GM19238 (cell line): ENCODE measurements around the gene CCDC12.

Experiments
- DNase-seq: peaks from one replicate; pipeline ENCODE4 v3.0.0; 2011; ENCODE audit warnings: low spot score; ENCODE audit not compliant: insufficient read length

The CCDC12 gene

DNA sequence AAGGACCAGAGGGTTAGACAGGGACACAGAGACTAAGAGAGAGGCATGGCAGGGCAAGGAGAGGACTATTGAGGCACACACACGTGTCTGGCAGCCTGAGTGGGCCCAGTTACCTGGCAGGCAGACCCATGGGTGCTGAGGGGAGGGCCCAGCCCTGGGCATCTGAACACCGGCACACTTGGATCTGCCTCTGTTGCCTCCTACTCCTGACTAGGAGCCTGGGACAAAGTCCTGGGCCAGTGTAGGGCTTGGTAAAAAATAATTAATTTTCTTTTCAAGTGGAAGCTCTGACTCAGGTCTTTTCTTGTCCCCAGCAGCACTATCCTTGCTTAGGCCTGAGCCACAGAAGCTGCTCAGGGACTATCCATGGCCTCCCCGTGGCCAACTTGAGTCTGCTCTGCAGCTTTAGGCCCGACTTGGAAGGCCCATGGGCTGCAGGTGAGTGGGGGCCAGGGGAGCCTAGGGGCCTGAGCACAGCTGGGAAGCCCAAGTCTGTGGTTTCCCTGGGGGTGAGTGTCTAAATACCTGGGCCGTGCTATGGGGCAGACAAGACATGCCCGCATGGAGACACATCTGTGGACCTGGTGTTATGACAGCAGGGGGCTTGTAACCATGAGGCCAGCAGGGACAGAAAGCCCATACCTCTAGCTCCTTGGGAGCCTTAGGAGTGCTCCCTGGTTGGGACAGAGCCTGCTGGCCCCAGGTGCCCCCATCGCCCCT, 99.0 kb downstream of the CCDC12 start, which contains the start of gene PTH1R:
Gene PTH1R (plus strand): TSS at position 316 of the 720 bp plus-strand sequence. CDS start 5,839 bp downstream, outside the sequence.
- no peak for DNase-seq

DNA sequence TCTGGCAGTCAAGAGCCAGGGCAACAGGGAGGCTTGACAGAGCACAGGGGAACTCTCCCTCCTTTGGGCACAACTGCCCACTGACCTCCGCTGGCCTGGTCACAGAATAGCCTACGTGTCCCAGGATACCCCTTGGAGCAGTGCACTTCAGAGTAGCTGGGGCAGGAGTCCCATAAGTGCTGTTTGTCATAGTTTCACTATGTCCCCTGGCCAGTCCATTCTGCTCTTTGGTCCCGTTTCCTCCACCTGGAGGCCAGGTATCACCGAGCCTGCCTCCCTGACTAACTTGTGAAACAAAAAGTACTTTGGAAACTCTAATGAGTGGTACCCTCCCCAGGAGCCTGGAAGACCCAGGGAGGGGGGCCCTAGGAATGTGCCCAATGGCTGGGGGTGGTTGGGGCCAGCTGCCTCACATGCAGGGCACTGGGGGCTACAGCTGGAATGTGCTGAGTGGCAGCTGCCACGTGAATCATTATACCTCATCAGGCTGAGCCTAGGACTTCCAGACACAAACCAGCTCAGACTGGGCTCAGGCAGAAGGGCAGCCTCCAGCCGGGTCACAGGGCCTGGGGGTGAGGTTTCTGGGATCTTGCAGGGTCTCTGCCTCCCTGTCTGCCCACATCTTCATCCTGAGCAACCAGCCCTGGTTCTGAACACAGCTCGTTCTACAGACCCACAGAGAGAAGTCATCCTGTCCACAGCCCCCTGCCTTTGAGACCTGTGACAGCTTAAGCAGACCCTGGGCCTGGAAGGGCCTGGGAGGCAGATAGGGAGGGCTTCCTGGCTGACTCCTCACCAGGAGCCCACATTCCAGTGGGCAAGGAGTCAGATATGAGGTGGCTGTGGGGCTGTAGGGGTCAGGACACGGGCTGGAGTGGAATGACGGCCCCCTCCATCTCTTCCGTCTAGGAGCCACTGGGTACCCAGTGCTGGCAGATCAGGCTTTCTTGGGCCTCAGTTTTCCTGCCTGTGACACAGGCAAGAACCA, 99.9 kb downstream of the CCDC12 start:
- DNase-seq: no peak

DNA sequence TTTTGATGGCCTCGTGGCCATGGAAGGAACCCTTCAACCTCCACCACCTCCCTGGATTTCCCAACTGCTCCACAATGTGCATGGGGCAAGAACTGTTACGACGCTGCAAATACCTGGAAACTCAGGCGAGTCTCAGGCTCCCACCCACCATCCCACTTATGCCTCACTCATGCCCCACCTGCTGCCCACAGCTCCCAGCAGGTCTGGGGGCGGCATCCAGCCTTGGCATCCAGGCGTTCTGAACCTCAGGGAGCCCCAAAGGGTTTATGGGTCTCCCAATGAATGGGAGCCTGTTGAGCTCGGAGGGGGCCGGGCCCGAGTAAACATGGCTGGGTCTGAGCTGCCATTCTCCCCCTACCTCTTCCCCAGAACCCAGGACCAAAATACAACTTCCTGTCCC, 101.0 kb downstream of the CCDC12 start:
- DNase-seq: no peak

DNA sequence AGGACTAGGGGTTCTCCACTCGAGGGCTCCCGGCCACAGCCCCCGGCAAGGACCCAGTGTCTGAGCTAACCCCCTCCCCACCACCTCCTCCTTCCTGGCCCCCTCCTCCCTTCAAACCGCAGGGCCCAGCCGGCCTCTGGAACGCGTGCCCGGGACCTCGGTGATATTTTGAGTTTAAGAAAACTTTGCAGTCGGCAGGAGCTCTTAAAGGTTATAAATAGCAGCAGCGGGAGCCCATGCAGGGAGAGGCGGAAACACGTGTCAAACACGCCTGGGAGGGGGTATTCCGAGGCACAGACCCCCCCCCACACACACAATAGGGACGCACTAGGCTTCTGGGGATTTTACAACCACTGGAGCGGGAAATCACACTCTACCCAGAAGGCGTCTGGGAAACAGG, 102.1 kb downstream of the CCDC12 start:
- no peak for DNase-seq

DNA sequence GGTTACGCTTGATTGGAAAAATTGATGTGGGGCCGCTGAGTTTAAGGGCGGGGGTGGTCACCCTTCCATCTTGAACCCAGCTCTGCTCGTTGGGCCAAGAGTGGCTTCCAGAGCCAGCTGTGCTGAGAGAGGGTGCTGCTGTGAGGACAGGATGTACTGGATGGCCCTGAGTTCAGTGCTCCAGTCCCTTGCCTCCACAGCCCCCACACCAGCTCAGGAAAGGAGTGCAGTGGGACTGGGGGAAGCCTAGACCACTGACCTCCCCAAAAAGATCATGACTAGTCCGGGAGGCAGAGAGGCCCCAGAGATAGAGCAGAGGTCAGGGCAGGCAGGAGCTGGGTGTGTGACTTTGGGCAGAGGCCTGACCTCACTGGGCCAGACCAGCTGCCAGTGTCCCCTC, 103.0 kb downstream of the CCDC12 start:
- no peak for DNase-seq
